ENCODE measurements around the gene MRPL12. TPM values are rescaled to one million over a fixed set of nuclear protein-coding genes. Genes with fewer than 3 reads are reported as not detected.

The MRPL12 gene
- total and polyA plus RNA-seq, 2 of the 8 experiments (the other 6 are each of a cell fraction or from before 2014, with no cell fraction given) = 120 to 141 TPM

- Histone ChIP-seq H3K36me3 (ENCODE audit: control insufficient read depth in 2 of 4, insufficient read depth in 4 of 4, low read length in 3 of 4) (peaks cover 20 to 37% (median 29%) of the 10 kb centered on the region in 4 experiments), H3K9ac (replicated peaks in 1 of 4; ENCODE audit: extremely low read depth in 1 of 4, low read depth in 3 of 4, low read length in 3 of 4) (peak overlapping the region; percentile 95 to 98 (median 96)), H3K79me2 (ENCODE audit: control insufficient read depth in 1 of 2, insufficient read depth in 2 of 2, low read length in 2 of 2) (peaks cover 9 to 44% of the 10 kb centered on the region in 2 experiments; a peak in 3 of 4 replicates), H3K79me1 (ENCODE audit: low read depth, low read length) (peaks cover 16% of the 10 kb centered on the region), H4K5ac (ENCODE audit: insufficient read length, low read depth, low read length) (no peak overlapping the region), H2BK12ac (ENCODE audit: low read depth, low read length) (no peak overlapping the region), H2BK5ac (ENCODE audit: low read depth, low read length) (peak overlapping the region; percentile 81), H3K9me3 (ENCODE audit: insufficient read depth in 2 of 2, low read depth in 1 of 2, low read length in 1 of 2) (no peaks in the 10 kb centered on the region), H2BK20ac (ENCODE audit: low read length) (no peak overlapping the region), H2BK120ac (replicated peaks; ENCODE audit: low read depth, low read length) (no peak overlapping the region), H2BK15ac (ENCODE audit: low read length) (no peak overlapping the region), H3K4ac (replicated peaks; ENCODE audit: insufficient read length, low read depth, low read length) (peak overlapping the region; percentile 27), H3K56ac (replicated peaks; ENCODE audit: insufficient read length, low read depth, low read length) (no peak overlapping the region), H2AFZ (ENCODE audit: low read length) (no peak overlapping the region), H3K18ac (ENCODE audit: extremely low read depth, low read length) (peak overlapping the region; percentile 78; the same call in 1 of the 2 replicates), H3K23me2 (ENCODE audit: low read depth, low read length) (peaks cover 9% of the 10 kb centered on the region), H4K91ac (replicated peaks; ENCODE audit: insufficient read length, low read length) (peak overlapping the region; percentile 66), H4K8ac (ENCODE audit: extremely low read depth, insufficient read depth, low read length) (peak overlapping the region; percentile 97), H2AK5ac (ENCODE audit: low read depth, low read length) (no peak overlapping the region; the same call in 1 of the 2 replicates), H3K14ac (ENCODE audit: insufficient read length) (no peak overlapping the region), H4K20me1 (replicated peaks in 1 of 2; ENCODE audit: control insufficient read depth in 1 of 2, insufficient read depth in 2 of 2, low read length in 2 of 2) (peaks cover 11 to 13% of the 10 kb centered on the region in 2 experiments), H3K23ac (ENCODE audit: insufficient read length) (no peak overlapping the region), H3K27ac (ENCODE audit: low read depth, low read length) (peak overlapping the region; percentile 92; the same call in 1 of the 2 replicates), H3K4me1 (replicated peaks in 1 of 4; ENCODE audit: control insufficient read depth in 3 of 4, insufficient read depth in 4 of 4, low read length in 3 of 4) (peaks cover 0 to 14% (median 10%) of the 10 kb centered on the region in 4 experiments; a peak in 5 of 7 replicates), H3K4me3 (ENCODE audit: extremely low read depth in 1 of 4, insufficient read depth in 2 of 4, low read depth in 3 of 4, low read length in 4 of 4) (peak overlapping the region; percentile 76 to 96 (median 95)), H3K4me2 (ENCODE audit: insufficient read depth in 1 of 2, low read depth in 2 of 2, low read length in 2 of 2) (peak overlapping the region; percentile 91 to 95), H3K27me3 (replicated peaks in 1 of 4; ENCODE audit: control insufficient read depth in 3 of 4, extremely low read depth in 1 of 4, insufficient read depth in 3 of 4, low read length in 3 of 4) (no peaks in the 10 kb centered on the region)
- FAIRE-seq = no peak
- TF ChIP-seq E2F6 (IDR thresholded peaks at IDR 0.05) = no peak
- TF ChIP-seq SP4 (IDR thresholded peaks at IDR 0.05; ENCODE audit: low read length) = 0 out of 2 replicates have a peak, but pooled peaks have one; percentile 2
- no peak for DNase-seq (ENCODE audit: low read depth in 1 of 2, low spot score in 2 of 2)
- POLR2A ChIA-PET (ENCODE audit: partially characterized antibody) = interaction anchor here (0.7 to 17.2 kb wide), 25 partner anchors 18 to 346 kb away, joined by 3 to 436 read pairs (median 4); partner anchors contain the start of genes ACTG1, ARL16, CCDC137 and FAAP100
- CTCF ChIA-PET (ENCODE audit: partially characterized antibody) = interaction anchor here (0.6 to 2.3 kb wide), 9 partner anchors 11 to 166 kb away, joined by 3 to 8 read pairs (median 4); partner anchors contain the start of genes ARL16, FAAP100 and HGS
- 40% methylated on average over 26 of the region's 27 CpGs; no CpG with 5 or more reads in 1 of the 2 experiments for WGBS, 2 experiments (ENCODE audit: extremely low coverage in 1 of 2, insufficient coverage in 1 of 2, insufficient read length in 1 of 2, insufficient replicate concordance in 2 of 2, low coverage in 1 of 2, low lambda C conversion rate in 2 of 2, missing lambda C conversion rate in 1 of 2)
Observed at GRCh38 chr17:81703747-81704654, 834 bp downstream of the MRPL12 start.
